Testis (tissue), 2 donors: ENCODE results near the gene NME7.

ENCODE experiments used
- POLR2A ChIP-seq: fragments of 450-650 bp; IDR thresholded peaks from one replicate; pipeline ENCODE4 v1.6.1; 2017; ENCODE audit warnings: antibody characterized with exemption, mild to moderate bottlenecking, moderate library complexity
- TF ChIP-seq, protein P1 (sequence below), 3 experiments: fragments of 450-650 bp in 2 of 3; fragments of 200-600 bp in 1 of 3; sonication (generic) in 1 of 3; IDR thresholded peaks; one replicate each; pipeline ENCODE4 v1.5.1; 2016 to 2019; ENCODE audit warnings: antibody characterized with exemption in 3 of 3, mild to moderate bottlenecking in 2 of 3, moderate library complexity in 1 of 3

DNA sequence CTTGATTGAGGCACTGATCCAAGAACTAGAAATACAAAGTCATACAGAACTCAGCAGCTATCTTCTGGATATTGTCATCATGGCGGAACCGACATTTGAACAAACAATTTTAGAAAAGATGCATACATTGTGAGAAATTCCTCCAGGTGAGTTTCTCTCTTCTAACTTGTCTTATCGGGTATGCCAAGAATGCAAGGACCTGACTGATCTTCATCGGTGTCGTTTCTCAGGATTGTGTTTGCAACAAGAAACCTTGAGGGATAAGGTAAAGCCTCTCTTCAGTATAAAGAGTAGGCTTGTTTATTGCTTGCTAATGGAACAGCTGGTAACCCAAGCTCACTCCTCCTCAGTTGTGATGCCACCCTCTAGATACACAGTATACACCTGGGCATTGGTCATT is 62.2 kb downstream of the NME7 start:
- TF ChIP-seq, protein P1, sequence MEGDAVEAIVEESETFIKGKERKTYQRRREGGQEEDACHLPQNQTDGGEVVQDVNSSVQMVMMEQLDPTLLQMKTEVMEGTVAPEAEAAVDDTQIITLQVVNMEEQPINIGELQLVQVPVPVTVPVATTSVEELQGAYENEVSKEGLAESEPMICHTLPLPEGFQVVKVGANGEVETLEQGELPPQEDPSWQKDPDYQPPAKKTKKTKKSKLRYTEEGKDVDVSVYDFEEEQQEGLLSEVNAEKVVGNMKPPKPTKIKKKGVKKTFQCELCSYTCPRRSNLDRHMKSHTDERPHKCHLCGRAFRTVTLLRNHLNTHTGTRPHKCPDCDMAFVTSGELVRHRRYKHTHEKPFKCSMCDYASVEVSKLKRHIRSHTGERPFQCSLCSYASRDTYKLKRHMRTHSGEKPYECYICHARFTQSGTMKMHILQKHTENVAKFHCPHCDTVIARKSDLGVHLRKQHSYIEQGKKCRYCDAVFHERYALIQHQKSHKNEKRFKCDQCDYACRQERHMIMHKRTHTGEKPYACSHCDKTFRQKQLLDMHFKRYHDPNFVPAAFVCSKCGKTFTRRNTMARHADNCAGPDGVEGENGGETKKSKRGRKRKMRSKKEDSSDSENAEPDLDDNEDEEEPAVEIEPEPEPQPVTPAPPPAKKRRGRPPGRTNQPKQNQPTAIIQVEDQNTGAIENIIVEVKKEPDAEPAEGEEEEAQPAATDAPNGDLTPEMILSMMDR (IDR thresholded peaks at IDR 0.05), result no peak
- no peak for TF ChIP-seq POLR2A
